Epithelial cell of esophagus (primary cell): ENCODE measurements around the gene ZNF536.

Source experiments
- DNase-seq: peaks from one replicate; pipeline ENCODE4 v3.0.0; 2010; ENCODE audit warnings: low read depth
- H3K4me3 ChIP-seq: 2 replicates; pipeline ENCODE4 v1.5.1; 2011; ENCODE audit warnings: mild to moderate bottlenecking, low read length, control low read depth
- TF ChIP-seq, protein P1 (sequence below): IDR thresholded peaks from 2 replicates; pipeline ENCODE4 v1.5.1; 2011; ENCODE audit warnings: low read depth, mild to moderate bottlenecking, low read length, control low read depth, inconsistent platforms; ENCODE audit not compliant: insufficient read depth; ENCODE audit errors: missing control alignments

The ZNF536 gene

GRCh38 chr19:30335306-30335886 is 36.8 kb upstream of the ZNF536 start:
- no peak for DNase-seq
- TF ChIP-seq, protein P1, sequence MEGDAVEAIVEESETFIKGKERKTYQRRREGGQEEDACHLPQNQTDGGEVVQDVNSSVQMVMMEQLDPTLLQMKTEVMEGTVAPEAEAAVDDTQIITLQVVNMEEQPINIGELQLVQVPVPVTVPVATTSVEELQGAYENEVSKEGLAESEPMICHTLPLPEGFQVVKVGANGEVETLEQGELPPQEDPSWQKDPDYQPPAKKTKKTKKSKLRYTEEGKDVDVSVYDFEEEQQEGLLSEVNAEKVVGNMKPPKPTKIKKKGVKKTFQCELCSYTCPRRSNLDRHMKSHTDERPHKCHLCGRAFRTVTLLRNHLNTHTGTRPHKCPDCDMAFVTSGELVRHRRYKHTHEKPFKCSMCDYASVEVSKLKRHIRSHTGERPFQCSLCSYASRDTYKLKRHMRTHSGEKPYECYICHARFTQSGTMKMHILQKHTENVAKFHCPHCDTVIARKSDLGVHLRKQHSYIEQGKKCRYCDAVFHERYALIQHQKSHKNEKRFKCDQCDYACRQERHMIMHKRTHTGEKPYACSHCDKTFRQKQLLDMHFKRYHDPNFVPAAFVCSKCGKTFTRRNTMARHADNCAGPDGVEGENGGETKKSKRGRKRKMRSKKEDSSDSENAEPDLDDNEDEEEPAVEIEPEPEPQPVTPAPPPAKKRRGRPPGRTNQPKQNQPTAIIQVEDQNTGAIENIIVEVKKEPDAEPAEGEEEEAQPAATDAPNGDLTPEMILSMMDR: no peak
- H3K4me3 ChIP-seq: no peak overlapping the region

DNA sequence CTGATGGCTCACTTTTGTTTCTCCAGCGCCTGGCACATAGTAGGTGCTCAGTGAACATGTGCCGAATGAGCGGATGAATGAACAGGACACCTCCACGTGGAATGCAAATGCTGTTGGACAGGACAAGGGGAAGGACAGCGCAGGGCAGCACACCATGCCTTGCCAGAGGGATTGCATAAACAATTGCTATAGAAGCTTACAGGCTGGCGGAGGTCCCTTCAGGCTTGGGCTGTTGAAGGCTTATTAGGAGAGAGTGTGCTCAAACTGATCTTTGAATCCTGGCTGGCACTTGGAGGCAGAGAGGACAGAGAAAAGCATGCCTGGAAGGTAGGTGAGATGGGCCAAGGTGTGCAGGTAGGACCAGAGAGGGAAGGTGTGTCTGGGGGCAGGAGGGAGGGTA is 35.9 kb upstream of the ZNF536 start:
- TF ChIP-seq, protein P1: no peak
- no peak overlapping the region for H3K4me3 ChIP-seq
- no peak for DNase-seq

- TF ChIP-seq, protein P1: no peak
- no peak for DNase-seq
- H3K4me3 ChIP-seq: no peak overlapping the region
These were observed 34.1 kb upstream of the ZNF536 start for GRCh38 chr19:30338041-30338456.

GRCh38 chr19:30338878-30339623 is 33.1 kb upstream of the ZNF536 start:
- TF ChIP-seq, protein P1: no peak
- no peak overlapping the region for H3K4me3 ChIP-seq

DNA sequence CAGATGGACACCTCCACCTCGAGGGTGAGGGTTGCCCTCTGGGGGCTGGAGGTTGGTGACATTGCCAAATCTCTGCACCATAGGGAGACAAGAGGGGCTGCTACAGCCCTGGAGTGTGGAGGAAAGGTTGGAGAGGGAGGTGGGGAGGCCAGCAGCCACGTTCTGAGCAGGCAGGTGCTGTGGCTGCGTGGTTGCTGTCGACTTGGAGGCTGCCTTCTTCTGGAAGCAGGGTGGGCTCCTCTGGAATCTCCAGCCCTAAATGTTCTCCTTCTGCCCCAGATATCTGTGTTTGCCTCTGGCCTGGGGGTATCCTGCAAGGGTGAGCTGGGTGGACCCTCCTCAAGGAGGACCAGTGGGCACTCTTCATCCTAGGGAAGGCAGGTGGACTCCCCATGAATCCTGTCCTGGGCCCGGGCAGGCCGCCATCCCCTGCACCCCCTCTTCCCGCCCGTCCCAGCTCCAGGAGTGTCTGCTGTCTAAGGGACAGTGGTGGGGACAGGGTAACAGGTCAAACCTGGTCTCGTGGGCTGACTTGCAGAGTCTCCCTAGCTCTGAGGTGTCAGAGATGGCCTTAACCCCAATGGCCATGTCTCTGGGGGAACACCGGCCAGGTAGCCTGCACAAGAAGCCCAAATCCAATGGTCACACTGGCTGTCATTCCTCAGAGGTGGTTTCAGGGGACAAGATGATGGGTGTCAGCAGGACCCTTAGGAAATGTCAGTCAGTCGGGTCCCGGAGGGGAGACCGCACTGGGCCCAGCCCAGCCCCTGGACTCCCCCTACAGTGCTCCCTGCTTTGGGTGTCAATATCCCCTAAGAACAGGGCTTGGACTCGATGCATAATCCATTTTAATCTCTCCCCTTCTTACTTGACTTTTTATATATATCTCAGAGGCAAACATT is 32.3 kb upstream of the ZNF536 start:
- TF ChIP-seq, protein P1: no peak

More at GRCh38 chr19:30338878-30339623, 33.1 kb upstream of the ZNF536 start:
- no peak for DNase-seq

GRCh38 chr19:30340771-30341561 is 31.2 kb upstream of the ZNF536 start:
- H3K4me3 ChIP-seq: no peak overlapping the region
- TF ChIP-seq, protein P1: no peak
- no peak for DNase-seq

More for the DNA sequence above, 32.3 kb upstream of the ZNF536 start:
- H3K4me3 ChIP-seq: no peak overlapping the region
- DNase-seq: no peak
